Urothelium cell line (cell line): Measurements from ENCODE around the gene COL25A1.
"Not testable (repeated sequence)": the region's sequence is repeated elsewhere in the genome, so short reads cannot be mapped to it uniquely, and the experiment has no call there.

ENCODE experiments used
- DNase-seq: peaks from one replicate; pipeline ENCODE4 v3.0.0; 2011; ENCODE audit warnings: low spot score, mixed read lengths
- FAIRE-seq: peaks from 2 replicates; lab custom pipeline; 2011; peaks lifted over from hg19 to GRCh38; lab: Jason Lieb, UNC

COL25A1 gene

DNA sequence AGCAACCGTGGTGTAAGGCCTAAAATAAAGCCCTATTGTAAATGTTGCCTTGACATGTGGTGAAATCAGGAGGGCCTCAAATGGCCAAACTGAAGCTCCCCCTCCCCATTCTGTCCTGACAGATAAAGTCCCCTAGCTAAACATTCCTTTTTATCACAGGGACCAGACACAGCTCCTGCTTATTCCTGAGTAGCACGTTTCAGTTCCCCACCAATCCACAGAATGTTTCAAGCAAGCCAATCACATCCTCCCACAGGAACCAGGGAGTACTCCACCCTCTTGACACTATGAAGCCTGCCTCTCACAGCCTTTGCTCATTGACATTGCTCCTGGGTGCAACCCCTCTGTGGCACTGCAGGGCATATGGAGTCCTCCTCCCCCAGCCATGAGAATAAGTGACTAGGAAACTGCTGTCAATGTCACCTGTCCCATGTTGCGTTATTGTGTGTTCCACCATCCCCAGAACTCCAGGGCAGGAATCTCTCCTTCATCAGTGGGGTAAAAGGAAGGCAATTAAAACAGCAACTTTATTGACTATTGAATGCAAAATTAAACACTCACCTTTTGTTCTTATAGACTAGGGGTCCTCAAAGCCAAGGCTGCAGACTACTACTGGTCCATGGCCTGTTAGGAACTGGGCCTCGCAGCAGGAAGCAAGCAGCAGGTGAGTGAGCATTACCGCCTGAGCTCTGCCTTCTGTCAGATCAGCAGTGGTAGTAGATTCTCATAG lies 128.1 kb downstream of the COL25A1 start:
- FAIRE-seq = no peak

DNA sequence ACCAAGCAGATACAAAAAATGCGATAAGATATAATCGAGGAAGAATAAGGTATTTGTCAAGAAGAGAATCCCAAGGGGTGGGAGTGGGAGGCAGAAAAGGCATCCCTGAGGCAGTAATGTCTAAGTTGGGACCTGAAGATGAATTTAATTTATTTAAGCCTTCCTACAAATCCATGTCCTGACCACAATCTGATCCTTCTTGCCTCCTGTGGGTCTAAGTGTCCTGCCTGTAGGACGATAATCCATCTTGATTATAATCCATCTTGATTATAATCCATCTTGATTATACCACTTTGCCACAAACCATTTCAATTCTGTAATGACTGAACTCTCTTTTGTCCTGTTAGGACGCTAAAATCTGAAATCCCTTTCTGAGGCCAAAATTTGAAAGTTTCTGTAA lies 130.2 kb downstream of the COL25A1 start:
- FAIRE-seq = no peak

More for the DNA sequence above, 128.1 kb downstream of the COL25A1 start:
- DNase-seq = no peak

DNA sequence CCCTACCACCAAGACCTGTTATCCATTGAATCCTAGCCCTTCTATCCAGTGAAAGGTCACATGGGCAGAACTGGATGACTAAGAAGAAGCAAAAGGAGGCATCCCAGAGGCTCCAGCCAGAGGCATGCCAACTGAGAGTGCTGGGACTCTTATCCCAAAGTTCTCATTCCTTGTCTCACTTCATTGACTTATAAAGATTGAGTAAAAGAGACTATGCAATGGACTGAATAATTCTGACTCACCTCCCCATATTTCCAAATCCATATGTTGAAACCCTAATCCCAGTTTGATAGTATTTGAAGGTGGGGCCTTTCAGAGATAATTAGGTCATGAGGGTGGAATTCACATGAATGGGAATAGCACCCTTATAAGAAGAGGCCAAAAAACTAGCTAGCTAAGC lies 131.4 kb downstream of the COL25A1 start:
- DNase-seq (no peak), FAIRE-seq (no peak)

More for the DNA sequence above, 130.2 kb downstream of the COL25A1 start:
- no peak for DNase-seq

DNA sequence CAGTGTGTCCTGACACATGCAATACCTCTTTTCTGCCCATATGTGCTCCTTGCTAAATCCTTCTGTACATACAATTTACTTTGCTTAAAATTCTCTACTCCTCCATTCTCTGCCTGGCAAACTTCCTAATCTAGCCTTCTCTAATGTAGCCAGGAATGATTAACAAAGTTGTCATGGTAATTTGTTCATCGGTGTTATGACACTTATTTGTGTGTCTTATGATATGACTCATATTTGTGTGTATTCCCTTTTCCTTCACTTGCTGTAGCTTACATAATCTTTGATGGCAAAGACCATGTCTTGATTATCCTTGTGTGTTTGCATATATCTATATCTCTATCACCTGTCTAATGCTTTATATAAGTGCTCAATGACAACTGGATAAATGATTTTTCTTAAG lies 133.3 kb downstream of the COL25A1 start:
- FAIRE-seq (no peak), DNase-seq (no peak)

DNA sequence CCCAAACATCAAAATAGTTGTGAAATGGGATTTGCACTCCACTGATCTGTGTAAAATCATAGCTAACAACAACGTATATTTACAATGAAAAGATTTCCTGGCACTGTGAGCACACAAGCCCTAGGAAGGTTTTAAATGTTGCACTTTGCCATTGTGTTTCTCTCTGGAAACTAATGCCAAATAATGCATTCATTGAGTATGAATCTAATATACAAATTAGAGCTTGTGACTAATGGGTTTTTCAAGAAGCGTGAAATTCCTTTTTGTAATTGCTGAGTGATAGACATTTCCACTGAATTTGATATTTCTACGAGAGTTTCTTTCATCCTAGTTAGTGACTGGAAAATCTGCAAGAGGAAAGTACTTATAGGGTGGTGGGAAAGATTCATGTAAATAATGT lies 135.9 kb downstream of the COL25A1 start:
- FAIRE-seq = no peak
- no peak for DNase-seq

DNA sequence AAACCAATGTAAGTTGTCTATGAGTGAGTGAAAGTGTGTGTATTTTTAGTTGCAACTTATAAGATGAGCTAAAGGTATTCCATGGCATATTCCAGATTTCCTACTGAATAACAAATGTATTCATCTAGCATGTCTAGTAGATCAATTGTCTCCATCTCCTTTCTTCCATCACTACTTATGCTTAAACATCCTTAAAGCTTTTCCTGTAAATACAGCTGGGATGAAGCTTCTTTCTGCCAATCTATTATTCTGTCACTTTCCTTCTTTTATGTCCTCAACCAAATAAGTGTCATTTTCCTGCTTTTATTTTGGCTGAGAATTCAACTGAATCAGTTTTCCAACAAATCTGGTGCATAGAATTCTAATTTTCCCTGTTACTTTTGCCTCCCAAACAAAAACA lies 136.3 kb downstream of the COL25A1 start:
- FAIRE-seq = no peak
- no peak for DNase-seq

DNA sequence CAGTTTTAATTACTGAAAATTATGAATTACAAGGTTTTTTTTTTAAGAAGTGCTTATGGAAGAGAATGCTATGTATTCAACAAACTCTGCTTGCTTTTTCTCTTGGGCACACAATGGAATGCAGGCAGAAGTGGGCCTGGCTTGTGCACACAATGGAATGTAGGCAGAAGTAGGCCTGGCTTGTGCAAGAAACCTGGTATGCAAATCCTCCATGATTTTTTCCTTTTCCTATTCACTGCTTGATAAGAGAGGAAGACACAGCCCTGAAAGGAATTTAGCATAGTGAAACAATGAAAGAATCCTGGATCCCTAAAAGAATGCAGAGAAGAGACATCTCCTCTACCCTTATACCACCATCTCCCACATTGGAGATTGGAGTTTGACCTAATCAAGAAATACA lies 138.4 kb downstream of the COL25A1 start:
- DNase-seq (no peak), FAIRE-seq (no peak)

DNA sequence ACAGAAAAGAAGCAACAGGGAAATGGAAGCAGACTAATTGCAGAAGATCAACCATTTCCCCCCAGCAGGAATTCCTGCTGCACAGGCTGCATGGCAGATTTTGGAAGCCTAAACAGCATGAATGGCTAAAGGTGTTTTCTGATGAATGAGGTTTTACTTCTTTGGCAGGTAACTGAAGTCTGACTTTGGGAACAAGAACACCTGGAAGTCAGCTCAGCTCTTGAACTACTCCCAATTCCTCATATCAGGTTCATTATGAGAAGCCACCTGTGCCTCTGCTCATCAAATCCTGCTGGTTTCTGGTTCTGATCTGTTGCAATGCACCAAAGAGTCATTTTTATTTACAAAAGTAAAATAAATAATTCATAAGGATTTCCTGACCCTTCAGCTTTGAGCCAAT lies 139.0 kb downstream of the COL25A1 start:
- FAIRE-seq (no peak), DNase-seq (no peak)

DNA sequence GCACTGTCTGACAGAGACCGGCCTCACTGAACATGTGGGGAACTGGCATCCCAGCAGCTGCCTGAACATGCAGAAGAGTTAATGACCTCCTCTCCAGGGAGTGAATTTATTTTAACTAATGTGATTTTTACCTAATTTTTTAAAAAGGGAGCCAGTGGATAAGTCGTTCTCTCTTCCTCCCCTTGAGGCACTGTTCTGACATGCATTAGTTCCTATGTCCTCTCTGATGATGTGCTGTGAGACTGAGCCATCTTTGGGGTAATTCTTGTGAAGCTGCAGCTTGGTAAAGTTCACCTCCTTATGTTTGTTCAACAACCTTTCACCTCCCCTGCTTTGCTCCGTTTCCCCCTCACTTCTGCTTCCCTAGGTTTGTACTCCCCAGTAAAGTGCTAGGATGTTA lies 139.7 kb downstream of the COL25A1 start:
- no peak for DNase-seq
- no peak for FAIRE-seq

DNA sequence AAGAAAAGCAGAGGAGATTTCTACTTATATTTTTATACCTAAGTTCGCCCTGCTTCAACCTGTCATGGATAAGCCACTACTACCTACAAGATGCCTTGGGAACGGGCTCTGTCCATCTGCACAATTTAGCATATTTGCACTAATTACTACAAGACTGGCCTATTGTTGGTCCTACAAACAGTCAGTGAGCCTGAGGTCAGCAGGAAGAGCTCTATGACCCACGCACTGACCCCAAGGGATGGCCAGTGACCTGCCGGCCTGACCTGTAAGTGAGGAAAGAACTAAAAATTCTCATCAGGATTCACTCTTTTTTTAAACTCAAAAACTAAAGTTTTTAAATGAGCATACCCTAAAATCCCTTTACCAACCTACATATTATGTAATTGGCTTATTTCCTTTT lies 142.0 kb downstream of the COL25A1 start:
- FAIRE-seq (no peak), DNase-seq (no peak)

DNA sequence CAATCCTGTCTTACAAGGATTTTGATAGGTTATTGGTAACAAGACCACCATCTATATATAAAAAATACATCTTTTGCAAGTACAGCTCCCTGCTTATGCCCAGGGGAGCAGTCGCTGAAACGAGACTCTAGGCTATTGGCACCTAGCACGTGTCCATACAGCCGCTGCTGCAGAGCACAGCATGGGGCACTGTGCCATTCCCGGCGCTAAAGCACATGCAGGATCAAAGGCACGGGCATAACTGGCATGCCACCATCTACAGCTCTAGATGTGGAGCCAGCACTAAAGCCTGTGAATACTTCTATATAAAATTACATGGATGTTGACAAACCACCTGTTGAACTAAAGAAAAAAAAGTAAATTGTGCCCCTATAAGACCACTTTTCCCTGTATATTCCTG lies 144.8 kb downstream of the COL25A1 start:
- FAIRE-seq (no peak), DNase-seq (no peak)

DNA sequence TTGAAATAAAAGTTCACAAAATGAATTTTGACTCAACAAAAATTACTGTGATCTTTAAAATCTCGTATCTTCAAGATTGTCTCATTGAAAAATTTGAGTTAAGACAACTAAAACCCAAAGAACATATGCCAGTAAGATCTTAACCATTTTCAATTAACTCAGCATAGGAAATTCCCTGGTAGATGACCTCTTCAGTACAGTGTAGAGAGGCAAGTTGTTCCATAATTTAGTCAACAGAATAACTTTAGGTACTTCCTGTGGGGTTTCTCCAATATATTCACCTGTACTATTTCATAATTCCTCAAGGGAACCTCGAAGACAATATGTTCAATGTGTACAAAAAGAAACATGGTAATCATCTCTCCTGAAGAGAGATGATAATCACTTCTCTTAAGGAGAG lies 145.3 kb downstream of the COL25A1 start:
- FAIRE-seq = no peak

DNA sequence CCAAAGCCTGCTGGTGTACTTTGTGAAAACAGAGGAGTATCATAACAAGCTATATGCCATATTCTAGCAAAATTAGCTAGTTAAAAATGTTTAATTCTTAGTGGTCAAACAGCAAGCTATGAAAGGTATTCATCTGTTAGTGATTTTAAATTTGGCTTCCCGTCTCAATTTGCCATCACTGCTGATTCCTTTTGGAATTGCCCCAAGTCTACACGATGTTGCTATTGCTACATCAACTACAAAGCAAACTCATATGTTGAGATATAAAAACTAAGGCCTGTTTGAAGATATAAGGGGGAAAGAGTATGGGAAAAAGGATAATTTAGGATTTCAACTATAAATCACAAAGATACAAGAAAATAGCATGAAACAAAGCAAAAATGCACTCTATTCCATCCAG lies 146.1 kb downstream of the COL25A1 start:
- DNase-seq = no peak
- no peak for FAIRE-seq

More for the DNA sequence above, 145.3 kb downstream of the COL25A1 start:
- DNase-seq = no peak

DNA sequence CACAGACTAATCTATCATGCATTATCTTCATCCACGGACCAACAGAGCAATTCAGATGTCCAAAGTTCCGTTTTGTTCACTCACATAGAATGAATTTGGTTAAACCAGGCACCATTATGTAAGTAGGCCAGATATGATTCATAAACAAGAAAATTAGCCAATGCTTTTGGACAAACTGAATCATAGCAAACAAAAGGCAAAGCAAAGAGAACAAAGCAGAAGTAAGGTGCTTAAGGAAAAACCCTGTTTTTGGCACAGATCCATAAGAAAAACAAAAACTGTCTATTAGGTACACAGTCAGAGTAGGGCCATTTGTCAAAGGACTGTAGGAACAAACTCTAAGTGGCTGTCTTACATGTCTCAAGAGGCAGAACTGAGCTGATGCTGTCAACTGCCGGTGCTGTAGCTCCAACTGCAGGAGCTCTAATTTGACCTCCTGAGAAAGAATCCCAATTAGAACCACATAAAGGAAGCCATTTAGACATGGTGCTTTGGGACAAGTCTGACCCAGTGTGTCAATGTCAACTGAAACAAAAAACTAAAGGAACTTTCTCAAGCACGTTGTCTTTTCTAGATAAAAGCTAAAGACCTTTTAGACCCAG lies 146.7 kb downstream of the COL25A1 start:
- no peak for DNase-seq
- no peak for FAIRE-seq

DNA sequence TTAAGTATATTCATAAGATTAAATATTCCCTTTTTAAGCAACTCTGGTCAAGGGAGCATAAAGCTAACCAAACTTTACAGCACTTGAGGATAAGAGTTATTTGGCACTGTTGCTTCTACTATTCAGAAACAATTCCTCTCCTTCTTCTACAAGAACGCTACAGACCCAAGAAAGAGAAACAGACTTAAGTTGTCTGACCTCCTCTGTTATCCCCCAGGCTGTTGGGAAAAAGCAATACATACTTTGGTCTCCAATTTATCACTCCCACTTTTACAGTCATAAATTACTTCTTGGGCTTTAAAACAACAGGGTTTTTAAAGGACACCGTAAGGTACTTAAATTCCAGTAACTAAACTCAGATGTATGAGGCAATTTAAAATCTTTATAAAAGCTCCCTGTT lies 147.4 kb downstream of the COL25A1 start:
- DNase-seq = no peak
- no peak for FAIRE-seq

DNA sequence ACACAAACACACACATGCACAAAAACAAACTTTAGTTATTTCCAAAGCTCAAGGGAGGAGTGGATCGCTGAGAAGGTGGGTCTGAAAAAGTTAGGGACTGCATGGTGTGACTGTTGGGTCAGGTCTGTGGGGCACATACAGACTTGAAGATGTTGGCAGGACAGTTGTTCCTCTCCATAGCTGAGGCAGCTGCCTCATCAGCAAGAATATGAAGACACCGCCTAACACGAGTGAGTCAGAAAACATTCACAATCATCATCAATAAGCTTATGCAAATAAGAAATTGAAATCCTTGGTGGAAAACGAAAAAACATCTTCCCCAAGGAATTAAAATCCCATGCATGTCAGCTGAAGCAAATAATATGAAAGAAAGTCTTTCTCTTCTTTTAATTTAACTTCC lies 148.0 kb downstream of the COL25A1 start:
- DNase-seq (no peak), FAIRE-seq (no peak)

DNA sequence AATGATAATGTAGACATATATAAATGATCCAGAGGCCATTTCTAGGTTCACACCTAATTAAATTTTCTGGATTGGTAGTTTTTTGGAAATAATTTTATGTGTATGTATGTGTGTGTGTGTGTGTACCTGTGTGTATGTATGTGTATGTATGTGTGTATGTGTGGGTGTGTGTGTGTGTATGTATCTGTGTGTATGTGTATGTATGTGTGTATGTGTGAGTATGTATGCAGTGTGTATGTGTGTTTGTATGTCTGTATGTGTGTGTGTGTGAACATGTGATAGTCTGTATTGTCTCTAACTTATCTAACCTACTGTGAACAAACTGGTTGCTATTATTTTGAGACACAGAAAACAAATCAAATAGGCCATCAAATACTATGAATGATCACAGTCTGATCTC lies 152.6 kb downstream of the COL25A1 start:
- peak; percentile 90 for FAIRE-seq
- no peak for DNase-seq

DNA sequence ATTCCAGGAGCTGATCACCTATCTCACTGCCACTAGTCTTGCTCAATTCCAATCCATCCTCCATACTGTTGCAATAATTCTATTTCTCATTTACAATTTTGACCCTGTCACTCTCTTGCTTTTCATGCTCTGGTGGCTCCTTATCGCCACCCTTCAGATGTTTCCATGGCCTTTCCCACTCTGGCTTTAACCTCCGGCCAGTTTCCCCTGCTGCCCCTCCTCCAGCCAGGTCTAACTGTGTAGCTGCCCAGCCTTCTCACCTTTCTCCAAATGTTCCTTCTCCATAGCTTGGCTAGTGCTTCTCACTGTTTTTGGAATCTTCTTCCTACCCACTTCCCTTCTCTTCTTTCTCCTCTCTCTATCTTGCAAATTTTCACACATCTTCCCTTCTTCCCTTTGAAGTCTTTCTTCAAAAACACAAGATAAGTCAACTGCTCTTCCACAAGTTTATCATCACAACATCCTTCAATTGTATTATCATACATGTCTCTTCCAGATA lies 153.8 kb downstream of the COL25A1 start:
- no peak for FAIRE-seq

DNA sequence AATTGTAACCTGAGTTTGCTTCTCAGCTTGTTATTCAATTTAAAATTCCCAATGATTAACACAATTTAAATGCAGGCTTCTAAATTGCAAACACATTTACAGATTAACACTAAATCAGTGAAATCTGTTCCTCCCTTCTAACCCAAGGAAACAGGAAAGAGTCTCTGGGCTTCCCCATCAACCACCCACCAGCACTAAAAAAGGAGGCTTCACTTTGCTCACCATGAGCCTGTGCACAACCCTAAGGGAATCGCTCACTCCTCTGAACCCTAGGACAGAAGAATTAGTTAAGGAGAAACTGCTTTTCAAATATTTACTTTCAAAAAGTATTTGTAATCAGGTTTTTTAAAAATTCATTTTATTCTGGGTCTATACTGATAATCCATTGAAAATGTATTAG lies 155.3 kb downstream of the COL25A1 start:
- FAIRE-seq (no peak), DNase-seq (no peak)

More for the DNA sequence above, 153.8 kb downstream of the COL25A1 start:
- DNase-seq = no peak

DNA sequence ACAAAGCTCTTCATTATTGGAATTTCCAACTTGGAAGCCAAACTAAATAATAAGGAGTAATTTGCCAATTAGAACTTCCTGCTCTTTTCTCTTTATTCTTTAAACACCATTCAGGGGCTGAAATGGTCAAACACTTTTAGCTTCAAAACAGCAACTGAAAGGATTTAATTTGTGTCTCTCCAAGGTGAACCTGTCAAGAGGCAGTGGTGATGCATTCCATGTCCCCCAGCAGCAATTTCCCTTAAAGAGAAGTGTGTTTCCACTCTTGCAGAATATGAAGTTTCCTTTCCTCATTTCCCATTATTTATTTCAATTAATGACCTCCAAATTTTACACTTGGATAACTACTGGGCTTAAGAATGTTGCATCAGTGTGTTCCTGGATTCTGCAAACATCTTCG lies 156.0 kb downstream of the COL25A1 start:
- DNase-seq (no peak), FAIRE-seq (no peak)

DNA sequence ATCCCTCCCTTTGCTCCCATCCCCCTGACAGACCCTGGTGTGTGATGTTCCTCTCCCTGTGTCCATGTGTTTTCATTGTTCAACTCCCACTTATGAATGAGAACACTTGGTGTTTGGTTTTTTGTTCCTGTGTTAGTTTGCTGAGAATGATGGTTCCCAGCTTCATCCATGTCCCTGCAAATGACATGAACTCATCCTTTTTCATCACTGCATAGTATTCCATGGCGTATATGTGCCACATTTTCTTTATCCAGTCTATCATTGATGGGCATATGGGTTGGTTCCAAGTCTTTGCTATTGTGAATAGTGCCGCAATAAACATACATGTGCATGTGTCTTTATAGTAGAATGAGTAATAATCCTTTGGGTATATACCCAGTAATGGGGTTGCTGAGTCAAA lies 164.3 kb downstream of the COL25A1 start:
- FAIRE-seq = not testable (repeated sequence)

DNA sequence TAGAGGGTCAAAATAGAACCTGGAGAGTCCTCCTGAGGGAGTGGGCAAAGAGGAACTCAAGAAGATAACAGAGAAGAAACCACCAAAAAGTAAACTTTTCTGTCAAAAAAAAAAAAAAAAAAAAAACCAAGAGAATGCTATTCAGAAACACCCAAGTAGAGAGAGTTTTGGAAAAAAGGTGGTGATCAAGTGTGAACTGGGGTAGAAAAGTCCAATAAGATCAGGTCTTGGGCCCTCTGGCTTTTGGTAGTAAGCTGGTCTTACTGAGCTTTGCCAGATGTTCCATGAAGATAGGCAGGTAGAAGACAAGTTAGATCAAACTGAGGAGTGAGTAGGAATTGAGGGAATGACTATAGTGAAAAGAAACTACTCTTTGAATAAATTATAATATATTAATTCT lies 167.5 kb downstream of the COL25A1 start:
- FAIRE-seq (no peak), DNase-seq (no peak)

More for the DNA sequence above, 164.3 kb downstream of the COL25A1 start:
- not testable (repeated sequence) for DNase-seq
